ENCODE data around the gene IFT172. TPM values are rescaled to one million over a fixed set of nuclear protein-coding genes. Genes with fewer than 3 reads are reported as not detected.

Gene IFT172
- polyA plus RNA-seq, 3 donors: 39.1 to 44.9 (median 39.8) TPM

- no peak for DNase-seq (ENCODE audit: low read depth in 3 of 3, low spot score in 2 of 3)
Observed at GRCh38 chr2:27495840-27496356, 6.4 kb upstream of the IFT172 start.

GRCh38 chr2:27494944-27495554, 5.5 kb upstream of the IFT172 start, which contains the start of gene FNDC4:
TSS of gene FNDC4 (minus strand) at chr2:27495200. CDS start at chr2:27494679, 521 bp downstream.
- no peak for DNase-seq (ENCODE audit: low read depth in 3 of 3, low spot score in 2 of 3)

GRCh38 chr2:27494284-27494943, 4.9 kb upstream of the IFT172 start:
- no peak for DNase-seq (ENCODE audit: low read depth in 3 of 3, low spot score in 2 of 3)

GRCh38 chr2:27493948-27494283, 4.4 kb upstream of the IFT172 start:
- no peak for DNase-seq (ENCODE audit: low read depth in 3 of 3, low spot score in 2 of 3)

GRCh38 chr2:27492557-27492956, 3.0 kb upstream of the IFT172 start:
- DNase-seq (ENCODE audit: low read depth in 3 of 3, low spot score in 2 of 3): no peak

- peak in 1 of 3 donors; percentile 8 for DNase-seq (ENCODE audit: low read depth in 3 of 3, low spot score in 2 of 3)
Observed at GRCh38 chr2:27489118-27489497, 435 bp downstream of the IFT172 start.

- DNase-seq (ENCODE audit: low read depth in 3 of 3, low spot score in 2 of 3): no peak
Observed at GRCh38 chr2:27485496-27485895, 4.0 kb downstream of the IFT172 start.

- DNase-seq (ENCODE audit: low read depth in 3 of 3, low spot score in 2 of 3): no peak
Observed at GRCh38 chr2:27471961-27472360, 17.6 kb downstream of the IFT172 start.

- no peak for DNase-seq (ENCODE audit: low read depth in 3 of 3, low spot score in 2 of 3)
Observed at GRCh38 chr2:27464443-27464842, 25.1 kb downstream of the IFT172 start.

GRCh38 chr2:27461118-27461517, 28.4 kb downstream of the IFT172 start:
- DNase-seq (ENCODE audit: low read depth in 3 of 3, low spot score in 2 of 3): no peak

GRCh38 chr2:27453968-27454367, 35.6 kb downstream of the IFT172 start:
- no peak for DNase-seq (ENCODE audit: low read depth in 3 of 3, low spot score in 2 of 3)

GRCh38 chr2:27451095-27451494, 38.4 kb downstream of the IFT172 start:
- DNase-seq (ENCODE audit: low read depth in 3 of 3, low spot score in 2 of 3): no peak

GRCh38 chr2:27448381-27448780, 41.2 kb downstream of the IFT172 start:
- DNase-seq (ENCODE audit: low read depth in 3 of 3, low spot score in 2 of 3): no peak

- DNase-seq (ENCODE audit: low read depth in 3 of 3, low spot score in 2 of 3): no peak
Observed at GRCh38 chr2:27446057-27446456, 43.5 kb downstream of the IFT172 start.

- DNase-seq (ENCODE audit: low read depth in 3 of 3, low spot score in 2 of 3): no peak
Observed at GRCh38 chr2:27445615-27446014, 43.9 kb downstream of the IFT172 start.

GRCh38 chr2:27445155-27445554, 44.4 kb downstream of the IFT172 start:
- no peak for DNase-seq (ENCODE audit: low read depth in 3 of 3, low spot score in 2 of 3)

GRCh38 chr2:27442920-27443282, 46.6 kb downstream of the IFT172 start:
- no peak for DNase-seq (ENCODE audit: low read depth in 3 of 3, low spot score in 2 of 3)

- no peak for DNase-seq (ENCODE audit: low read depth in 3 of 3, low spot score in 2 of 3)
Observed at GRCh38 chr2:27441958-27442919, 47.3 kb downstream of the IFT172 start, which contains the start of gene KRTCAP3. TSS of gene KRTCAP3 (plus strand) at chr2:27442381. CDS start at chr2:27442413, 32 bp downstream.

- no peak for DNase-seq (ENCODE audit: low read depth in 3 of 3, low spot score in 2 of 3)
Observed at GRCh38 chr2:27441226-27441926, 48.2 kb downstream of the IFT172 start.

- DNase-seq (ENCODE audit: low read depth in 3 of 3, low spot score in 2 of 3): no peak
Observed at GRCh38 chr2:27435628-27436027, 53.9 kb downstream of the IFT172 start.

GRCh38 chr2:27431395-27431794, 58.1 kb downstream of the IFT172 start:
- no peak for DNase-seq (ENCODE audit: low read depth in 3 of 3, low spot score in 2 of 3)

All from right renal cortex interstitium (tissue), 3 donors.